SK-N-SH (cell line): ENCODE data around the gene SMIM44.

Experiments
- EP300 ChIP-seq, 2 experiments: IDR thresholded peaks; 2 replicates each; pipeline versions ENCODE4 v1.4.0 to v1.6.1; 2012; ENCODE audit warnings: borderline replicate concordance in 1 of 2, low read depth in 1 of 2, low read length in 1 of 2
- NFIC ChIP-seq: IDR thresholded peaks from 2 replicates; pipeline ENCODE4 v1.4.0; 2012; ENCODE audit warnings: borderline replicate concordance
- POLR2AphosphoS5 ChIP-seq: IDR thresholded peaks from 2 replicates; pipeline ENCODE4 v1.6.1; 2012; ENCODE audit warnings: low read depth, low read length
- SMC3 ChIP-seq: IDR thresholded peaks from 2 replicates; pipeline ENCODE4 v1.6.1; 2012; ENCODE audit warnings: low read depth, low read length, improper control_type of control experiment
- TAF1 ChIP-seq: IDR thresholded peaks from 2 replicates; pipeline ENCODE4 v1.6.1; 2012; ENCODE audit warnings: low read depth, mild to moderate bottlenecking, low read length, moderate library complexity, borderline replicate concordance
- TCF12 ChIP-seq: IDR thresholded peaks from 2 replicates; pipeline ENCODE4 v1.4.0; 2012
- YY1 ChIP-seq: IDR thresholded peaks from 2 replicates; pipeline ENCODE4 v1.4.0; 2012; ENCODE audit warnings: low read depth, mild to moderate bottlenecking
- TF ChIP-seq, protein P1 (sequence below): fragments of 200-600 bp; sonication (generic); IDR thresholded peaks from 2 replicates; pipeline ENCODE4 v1.6.1; 2017; ENCODE audit warnings: antibody characterized with exemption, mild to moderate bottlenecking, moderate library complexity
- TF ChIP-seq, protein P2 (sequence below): IDR thresholded peaks from 2 replicates; pipeline ENCODE4 v1.4.0; 2012; ENCODE audit warnings: low read depth
- TF ChIP-seq, protein P3 (sequence below): fragments of 150-350 bp; IDR thresholded peaks from 2 replicates; pipeline ENCODE4 v1.6.1; 2017; ENCODE audit warnings: antibody characterized with exemption, low read length, low read depth, borderline replicate concordance
- TF ChIP-seq, protein P4 (sequence below): IDR thresholded peaks from 2 replicates; pipeline ENCODE4 v1.4.0; 2012; ENCODE audit warnings: low read depth, borderline replicate concordance

DNA sequence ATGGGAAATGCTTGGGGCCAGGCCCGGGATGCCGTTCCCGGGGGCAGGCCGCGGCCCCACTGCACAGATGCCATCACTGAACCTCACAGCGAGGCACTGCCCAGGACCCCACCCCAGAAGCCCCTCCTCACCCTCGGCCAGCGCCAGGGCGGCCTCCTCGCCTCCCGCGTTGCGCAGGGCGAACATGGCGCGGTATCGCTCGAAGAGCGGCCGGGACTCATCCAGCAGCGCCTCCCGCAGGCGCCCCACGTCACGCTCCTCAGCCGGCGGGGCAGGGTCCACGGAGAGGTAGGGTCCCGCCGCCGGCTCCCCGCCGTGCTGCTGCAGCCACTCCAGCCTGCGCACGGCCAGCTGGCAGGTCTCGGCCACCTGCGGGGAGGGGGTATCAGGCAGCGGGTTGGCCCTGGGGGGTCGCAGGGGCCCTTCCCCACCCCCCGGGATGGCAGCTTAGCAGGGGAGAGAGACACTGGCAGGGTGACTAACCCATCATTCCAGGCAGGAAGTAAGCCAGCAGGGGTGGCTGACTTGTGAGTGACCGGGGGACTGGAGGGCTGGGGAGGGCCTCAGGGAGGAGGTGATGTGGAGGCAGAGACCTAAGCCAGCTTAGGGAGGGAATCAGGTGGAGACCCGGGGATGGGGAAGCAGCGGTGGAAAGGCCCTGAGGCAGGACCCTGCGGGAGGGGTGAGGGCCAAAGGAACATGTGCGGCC, 9.0 kb upstream of the SMIM44 start:
- TF ChIP-seq POLR2AphosphoS5 (no peak), YY1 (no peak), TCF12 (no peak), SMC3 (no peak), TAF1 (no peak), NFIC (no peak), EP300 (IDR thresholded peaks at IDR 0.05; ENCODE audit: borderline replicate concordance in 1 of 2, low read depth in 1 of 2, low read length in 1 of 2) (no peak)
- TF ChIP-seq, protein P1, sequence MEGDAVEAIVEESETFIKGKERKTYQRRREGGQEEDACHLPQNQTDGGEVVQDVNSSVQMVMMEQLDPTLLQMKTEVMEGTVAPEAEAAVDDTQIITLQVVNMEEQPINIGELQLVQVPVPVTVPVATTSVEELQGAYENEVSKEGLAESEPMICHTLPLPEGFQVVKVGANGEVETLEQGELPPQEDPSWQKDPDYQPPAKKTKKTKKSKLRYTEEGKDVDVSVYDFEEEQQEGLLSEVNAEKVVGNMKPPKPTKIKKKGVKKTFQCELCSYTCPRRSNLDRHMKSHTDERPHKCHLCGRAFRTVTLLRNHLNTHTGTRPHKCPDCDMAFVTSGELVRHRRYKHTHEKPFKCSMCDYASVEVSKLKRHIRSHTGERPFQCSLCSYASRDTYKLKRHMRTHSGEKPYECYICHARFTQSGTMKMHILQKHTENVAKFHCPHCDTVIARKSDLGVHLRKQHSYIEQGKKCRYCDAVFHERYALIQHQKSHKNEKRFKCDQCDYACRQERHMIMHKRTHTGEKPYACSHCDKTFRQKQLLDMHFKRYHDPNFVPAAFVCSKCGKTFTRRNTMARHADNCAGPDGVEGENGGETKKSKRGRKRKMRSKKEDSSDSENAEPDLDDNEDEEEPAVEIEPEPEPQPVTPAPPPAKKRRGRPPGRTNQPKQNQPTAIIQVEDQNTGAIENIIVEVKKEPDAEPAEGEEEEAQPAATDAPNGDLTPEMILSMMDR, result no peak
- TF ChIP-seq, protein P2, sequence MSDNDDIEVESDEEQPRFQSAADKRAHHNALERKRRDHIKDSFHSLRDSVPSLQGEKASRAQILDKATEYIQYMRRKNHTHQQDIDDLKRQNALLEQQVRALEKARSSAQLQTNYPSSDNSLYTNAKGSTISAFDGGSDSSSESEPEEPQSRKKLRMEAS, result no peak
- TF ChIP-seq, protein P3, sequence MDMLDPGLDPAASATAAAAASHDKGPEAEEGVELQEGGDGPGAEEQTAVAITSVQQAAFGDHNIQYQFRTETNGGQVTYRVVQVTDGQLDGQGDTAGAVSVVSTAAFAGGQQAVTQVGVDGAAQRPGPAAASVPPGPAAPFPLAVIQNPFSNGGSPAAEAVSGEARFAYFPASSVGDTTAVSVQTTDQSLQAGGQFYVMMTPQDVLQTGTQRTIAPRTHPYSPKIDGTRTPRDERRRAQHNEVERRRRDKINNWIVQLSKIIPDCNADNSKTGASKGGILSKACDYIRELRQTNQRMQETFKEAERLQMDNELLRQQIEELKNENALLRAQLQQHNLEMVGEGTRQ, result no peak
- TF ChIP-seq, protein P4, sequence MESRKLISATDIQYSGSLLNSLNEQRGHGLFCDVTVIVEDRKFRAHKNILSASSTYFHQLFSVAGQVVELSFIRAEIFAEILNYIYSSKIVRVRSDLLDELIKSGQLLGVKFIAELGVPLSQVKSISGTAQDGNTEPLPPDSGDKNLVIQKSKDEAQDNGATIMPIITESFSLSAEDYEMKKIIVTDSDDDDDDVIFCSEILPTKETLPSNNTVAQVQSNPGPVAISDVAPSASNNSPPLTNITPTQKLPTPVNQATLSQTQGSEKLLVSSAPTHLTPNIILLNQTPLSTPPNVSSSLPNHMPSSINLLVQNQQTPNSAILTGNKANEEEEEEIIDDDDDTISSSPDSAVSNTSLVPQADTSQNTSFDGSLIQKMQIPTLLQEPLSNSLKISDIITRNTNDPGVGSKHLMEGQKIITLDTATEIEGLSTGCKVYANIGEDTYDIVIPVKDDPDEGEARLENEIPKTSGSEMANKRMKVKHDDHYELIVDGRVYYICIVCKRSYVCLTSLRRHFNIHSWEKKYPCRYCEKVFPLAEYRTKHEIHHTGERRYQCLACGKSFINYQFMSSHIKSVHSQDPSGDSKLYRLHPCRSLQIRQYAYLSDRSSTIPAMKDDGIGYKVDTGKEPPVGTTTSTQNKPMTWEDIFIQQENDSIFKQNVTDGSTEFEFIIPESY, result no peak
